Measurements from ENCODE around the gene ROR2.
"Not testable (repeated sequence)": the region's sequence is repeated elsewhere in the genome, so short reads cannot be mapped to it uniquely, and the experiment has no call there.

The ROR2 gene

GRCh38 chr9:91814201-91814600 lies 135.8 kb downstream of the ROR2 start:
- DNase-seq: no peak

DNA sequence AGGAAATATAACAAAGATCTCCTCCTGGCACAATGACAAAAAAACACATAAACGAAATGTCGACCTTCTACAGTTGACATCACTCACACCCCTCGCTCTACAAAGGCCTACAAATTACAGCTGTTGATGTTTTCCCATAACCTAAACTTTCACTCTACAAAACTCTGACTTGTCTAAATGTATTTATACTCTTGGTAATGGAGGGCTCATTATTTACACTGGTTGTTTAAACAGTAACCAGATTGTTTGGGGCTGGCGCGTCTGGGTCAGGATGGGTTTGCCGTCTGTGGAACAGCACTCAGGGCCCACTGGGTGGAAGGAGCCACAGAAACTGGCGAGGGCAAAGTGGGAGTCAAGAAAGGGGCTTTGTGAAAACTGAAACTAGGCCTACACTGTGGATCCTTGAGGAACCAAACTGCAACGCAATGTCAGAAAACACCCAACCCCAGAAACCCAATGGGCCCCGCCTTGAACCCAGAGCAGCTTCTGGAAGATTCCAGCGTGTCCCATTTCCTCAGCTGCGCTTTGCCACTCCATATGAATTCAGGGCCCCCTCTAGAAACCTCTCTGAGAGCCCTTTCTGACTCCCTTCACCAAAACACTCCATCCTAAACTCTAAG lies 136.7 kb downstream of the ROR2 start:
- DNase-seq: no peak

GRCh38 chr9:91812191-91812590 lies 137.8 kb downstream of the ROR2 start:
- DNase-seq: no peak

GRCh38 chr9:91811024-91811909 lies 138.8 kb downstream of the ROR2 start:
- DNase-seq: no peak

DNA sequence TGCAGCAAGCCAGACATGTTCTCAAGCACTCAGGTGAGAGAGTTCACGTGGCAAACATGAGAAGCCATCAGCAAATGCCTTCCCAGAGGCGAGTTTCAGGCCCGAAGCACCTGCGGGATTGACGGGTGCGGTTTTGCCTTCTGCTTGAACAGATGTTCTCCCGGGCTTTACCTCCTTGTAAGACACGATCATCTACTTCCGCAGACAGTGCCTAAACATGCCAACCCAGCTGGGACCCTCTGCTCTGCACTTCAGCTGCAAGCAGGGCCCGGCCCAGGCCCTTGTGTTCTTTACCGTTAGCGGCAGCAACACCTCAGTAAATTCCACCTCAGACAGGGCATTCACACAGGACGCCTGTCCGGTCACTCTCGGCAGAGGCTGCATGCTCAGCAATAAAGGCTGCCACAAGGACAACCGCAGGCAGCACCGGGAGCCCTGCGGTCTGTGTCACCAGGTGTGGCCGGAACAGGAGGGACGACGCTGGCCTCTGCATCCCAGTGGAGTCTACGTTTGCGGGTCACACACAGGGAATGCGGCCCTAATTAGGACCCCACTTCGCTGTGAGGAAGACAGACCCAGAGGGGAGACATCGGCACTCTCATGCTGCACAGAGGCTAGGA lies 139.6 kb downstream of the ROR2 start:
- no peak for DNase-seq

- DNase-seq: no peak
Measured at GRCh38 chr9:91809581-91810285, 140.3 kb downstream of the ROR2 start.

DNA sequence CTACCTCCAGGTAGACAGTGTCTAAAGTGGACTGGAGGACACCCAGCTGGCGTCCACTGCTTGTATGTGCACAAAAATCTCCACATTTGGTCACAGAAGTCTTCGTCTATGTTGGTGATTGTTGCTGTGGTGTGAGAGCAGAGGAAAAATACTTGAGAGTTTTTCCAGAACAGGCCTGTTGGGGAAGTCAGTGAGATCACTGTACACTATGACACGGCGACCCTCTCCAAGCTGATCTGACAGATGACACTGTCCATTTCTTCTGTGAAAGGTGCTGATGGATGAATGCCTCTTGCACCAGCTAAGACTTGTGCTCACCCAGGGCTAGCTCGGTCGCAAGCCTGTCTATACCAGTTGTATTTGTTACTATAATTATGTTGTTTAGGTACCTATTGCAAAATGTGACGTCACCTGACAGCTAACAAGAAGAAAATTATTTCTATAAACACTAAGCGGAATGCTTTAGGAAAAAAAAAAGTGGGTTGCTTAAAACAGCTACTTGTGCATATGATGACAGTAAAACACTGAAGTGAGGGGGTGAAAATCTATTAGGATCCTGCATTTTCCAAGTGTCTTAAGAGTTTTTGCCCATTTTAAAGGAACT lies 142.3 kb downstream of the ROR2 start:
- no peak for DNase-seq

DNA sequence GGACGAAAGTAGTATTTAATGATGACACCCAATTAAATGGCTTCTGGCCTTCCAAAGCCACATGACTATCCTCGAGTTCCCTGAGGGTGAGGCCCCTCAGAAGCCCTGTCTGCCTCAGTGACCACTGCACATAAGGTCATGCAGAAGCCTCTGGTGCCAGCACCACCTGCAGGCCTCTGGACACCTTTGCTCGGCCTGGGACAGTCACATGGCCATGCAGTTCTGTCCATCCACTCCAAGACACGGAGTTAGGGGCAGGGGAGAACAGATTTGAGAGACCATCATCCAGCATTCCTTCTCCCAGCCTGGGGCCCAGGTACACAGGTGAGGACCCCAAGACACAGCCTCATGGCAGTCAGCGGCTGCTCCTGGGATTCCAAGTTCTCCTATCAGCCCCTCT lies 145.0 kb downstream of the ROR2 start:
- no peak for DNase-seq

GRCh38 chr9:91803970-91804752 lies 145.9 kb downstream of the ROR2 start:
- DNase-seq: no peak

DNA sequence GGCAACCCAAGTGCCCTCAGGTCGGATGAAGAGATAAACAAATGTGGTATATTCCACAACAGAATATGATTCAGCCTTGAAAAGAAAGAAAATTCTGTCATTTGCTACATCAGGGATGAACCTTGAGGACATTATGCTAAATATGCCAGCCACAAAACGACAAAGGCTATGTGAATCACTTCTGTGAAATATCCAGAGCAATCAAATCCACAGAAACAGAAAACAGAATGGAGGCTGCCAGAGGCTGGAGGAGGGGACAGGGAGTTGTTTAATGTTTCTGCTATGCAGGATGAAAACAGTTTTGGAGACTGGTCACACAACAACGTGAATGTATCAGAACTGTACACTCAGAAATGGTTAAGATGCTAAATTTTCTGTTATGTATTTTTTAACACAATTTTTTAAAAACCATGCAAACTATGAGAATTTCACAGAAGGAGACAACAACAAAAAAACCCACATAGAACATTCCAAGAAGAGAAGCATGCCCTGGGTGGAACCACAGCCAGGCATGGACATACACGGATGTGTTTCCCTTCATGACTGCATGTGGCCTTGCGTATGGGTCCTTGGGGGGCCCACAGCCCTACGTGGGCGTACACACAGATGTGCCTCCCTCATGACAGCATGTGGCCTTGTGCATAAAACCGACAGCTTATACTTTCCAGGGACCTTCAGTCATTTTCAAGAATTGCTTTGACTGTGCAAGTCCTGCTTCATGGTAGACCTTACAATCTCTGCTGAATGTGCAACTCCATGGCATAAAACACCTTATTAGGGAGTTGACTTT lies 146.7 kb downstream of the ROR2 start:
- no peak for DNase-seq

- no peak for DNase-seq
Measured at GRCh38 chr9:91802391-91802790, 147.6 kb downstream of the ROR2 start.

DNA sequence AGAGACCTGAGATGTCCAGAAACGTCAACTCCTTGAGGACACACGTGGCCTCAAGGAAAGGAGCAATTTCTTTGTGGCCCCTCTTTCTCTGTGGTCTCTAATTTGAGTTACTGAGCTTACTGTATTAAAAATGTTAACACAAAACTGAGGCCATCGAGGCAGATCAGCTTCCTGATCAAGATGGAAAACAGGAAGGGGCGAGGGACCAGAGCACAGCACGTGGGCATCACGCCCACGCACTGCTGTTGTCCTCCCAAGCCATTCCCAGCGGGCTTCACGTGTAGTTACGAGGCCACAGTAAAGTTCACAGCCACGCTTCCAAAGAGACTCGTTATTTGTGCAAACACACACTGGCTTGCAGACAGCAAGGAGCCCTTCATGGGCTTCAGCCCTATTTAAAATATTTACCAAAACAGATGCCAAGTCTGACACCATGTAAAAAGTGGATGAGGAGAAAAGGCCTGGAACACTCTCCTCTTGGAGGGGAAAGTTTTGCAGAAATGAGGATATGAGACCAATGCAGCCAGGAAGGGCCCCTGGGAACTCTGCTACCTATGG lies 149.5 kb downstream of the ROR2 start:
- DNase-seq: no peak

DNA sequence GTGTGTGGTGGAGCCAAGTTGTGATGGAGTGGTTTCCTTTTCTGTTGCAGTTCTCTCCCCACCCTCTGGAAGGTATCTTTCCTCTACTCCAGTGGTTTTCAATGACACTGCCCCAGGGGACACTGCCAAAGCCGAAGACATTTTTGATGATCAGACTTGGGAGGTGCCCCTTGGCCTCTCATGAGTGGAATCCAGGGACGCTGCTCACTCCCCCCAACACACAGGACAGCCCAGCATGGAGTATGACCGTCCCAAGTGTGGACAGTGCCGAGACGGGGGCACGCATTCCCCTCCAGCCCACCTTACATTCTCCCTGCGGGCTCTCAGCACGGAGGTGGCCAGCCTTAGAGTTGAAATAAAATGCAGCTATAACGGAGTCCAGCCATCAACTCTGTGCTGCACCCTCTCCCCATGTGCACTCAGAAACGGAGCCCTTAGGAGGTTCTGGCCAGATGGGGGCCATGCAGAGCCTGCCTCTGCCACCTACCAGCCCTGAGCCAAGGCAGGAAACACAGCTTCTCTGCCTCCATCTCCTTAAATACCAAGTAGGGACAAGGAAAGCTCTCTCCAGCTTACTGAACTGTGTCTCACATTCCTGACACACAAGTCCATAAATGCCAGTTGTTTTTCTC lies 150.8 kb downstream of the ROR2 start:
- no peak for DNase-seq

GRCh38 chr9:91798273-91799112 lies 151.5 kb downstream of the ROR2 start:
- DNase-seq: not testable (repeated sequence)

GRCh38 chr9:91797517-91797916 lies 152.5 kb downstream of the ROR2 start:
- DNase-seq: not testable (repeated sequence)

- not testable (repeated sequence) for DNase-seq
Measured at GRCh38 chr9:91796516-91796915, 153.5 kb downstream of the ROR2 start.

GRCh38 chr9:91795598-91796241 lies 154.3 kb downstream of the ROR2 start:
- DNase-seq: no peak

- not testable (repeated sequence) for DNase-seq
Measured at GRCh38 chr9:91793371-91793770, 156.7 kb downstream of the ROR2 start.

DNA sequence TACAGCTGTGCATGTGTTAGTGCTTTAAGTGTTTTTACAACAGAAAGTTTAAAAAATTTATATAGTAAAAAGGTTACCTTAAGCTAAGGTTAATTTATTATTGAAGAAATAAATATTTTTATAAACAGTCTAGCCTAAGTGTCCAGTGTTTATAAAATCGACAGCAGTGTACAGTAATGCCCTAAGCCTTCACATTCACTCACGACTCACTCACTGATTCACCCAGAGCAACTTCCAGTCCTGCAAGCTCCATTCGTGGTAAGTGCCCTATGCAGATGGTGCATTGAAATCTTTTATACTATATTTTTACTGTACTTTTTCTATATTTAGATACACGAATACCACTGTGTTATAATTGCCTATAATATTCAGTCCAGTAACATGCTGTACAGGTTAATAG lies 159.1 kb downstream of the ROR2 start:
- DNase-seq: no peak
